Naive thymus-derived CD8-positive, alpha-beta T cell (primary cell): ENCODE results near the gene RNF180. TPM values are rescaled to one million over a fixed set of nuclear protein-coding genes. Genes with fewer than 3 reads are reported as not detected.
"Not testable (repeated sequence)": the region's sequence is repeated elsewhere in the genome, so short reads cannot be mapped to it uniquely, and the experiment has no call there.

Source experiments
- ATAC-seq, 2 donors: fragments of 150-1000 bp; cut with Tn5 transposase in 1 of 2; sonication (Bioruptor Pico), chemical (Tn5 transposase) in 1 of 2; 1 replicate in 1 of 2; 2 replicates in 1 of 2; pipeline ENCODE4 v1.10.0; 2021; ENCODE audit warnings: mild to moderate bottlenecking in 2 of 2, moderate library complexity in 2 of 2
- POLR2A ChIA-PET: fragments of 350-600 bp; sonication (Branson Sonifier 250); formaldehyde crosslinking; loops from one replicate; lab custom pipeline; 2021; ENCODE audit warnings: antibody characterized with exemption; lab: Charles Lee
- DNase-seq, 10 donors: peaks; one replicate each; pipeline versions ENCODE4 v3.0.0 to v3.0.0-alpha.2; 2020 to 2022
- H3K27ac Mint-ChIP-seq, 10 donors: one replicate each; pipeline ENCODE4 v1.8.0; 2020 to 2022; ENCODE audit warnings: mild to moderate bottlenecking in 10 of 10, mixed read lengths in 10 of 10, moderate library complexity in 4 of 10, inconsistent platforms in 1 of 10
- H3K27me3 Mint-ChIP-seq, 5 donors: one replicate each; pipeline ENCODE4 v1.8.0; 2021 to 2022; ENCODE audit warnings: mixed read lengths in 5 of 5
- H3K36me3 Mint-ChIP-seq, 3 donors: one replicate each; pipeline ENCODE4 v1.8.0; 2020 to 2022; ENCODE audit warnings: mixed read lengths in 3 of 3, mild to moderate bottlenecking in 2 of 3, inconsistent platforms in 1 of 3
- H3K4me1 Mint-ChIP-seq, 4 donors: one replicate each; pipeline ENCODE4 v1.8.0; 2021 to 2022; ENCODE audit warnings: mixed read lengths in 4 of 4
- H3K4me3 Mint-ChIP-seq, 10 donors: one replicate each; pipeline ENCODE4 v1.8.0; 2020 to 2022; ENCODE audit warnings: mild to moderate bottlenecking in 10 of 10, mixed read lengths in 10 of 10, moderate library complexity in 6 of 10, inconsistent platforms in 1 of 10
- H3K9me3 Mint-ChIP-seq, 9 donors: one replicate each; pipeline ENCODE4 v1.8.0; 2020 to 2022; ENCODE audit warnings: mixed read lengths in 9 of 9, mild to moderate bottlenecking in 3 of 9, inconsistent platforms in 1 of 9, moderate library complexity in 1 of 9
- polyA plus RNA-seq, 3 donors: library from polyadenylated mRNA; unstranded; fragments of 300-500 nt; fragmentation: Illumina TruSeq; gene quantifications; one replicate each; pipeline ENCODE4 v1.2.3, GENCODE V29; 2021
- total RNA-seq, 8 experiments: library from RNA in 2 of 8; stranded (reverse) in 2 of 8; gene quantifications; one replicate each; pipeline ENCODE4 v1.2.3 and lab custom pipeline; 2021 to 2026

Gene RNF180
- total and polyA plus RNA-seq, 5 experiments from 2014 or later, result not detected

DNA sequence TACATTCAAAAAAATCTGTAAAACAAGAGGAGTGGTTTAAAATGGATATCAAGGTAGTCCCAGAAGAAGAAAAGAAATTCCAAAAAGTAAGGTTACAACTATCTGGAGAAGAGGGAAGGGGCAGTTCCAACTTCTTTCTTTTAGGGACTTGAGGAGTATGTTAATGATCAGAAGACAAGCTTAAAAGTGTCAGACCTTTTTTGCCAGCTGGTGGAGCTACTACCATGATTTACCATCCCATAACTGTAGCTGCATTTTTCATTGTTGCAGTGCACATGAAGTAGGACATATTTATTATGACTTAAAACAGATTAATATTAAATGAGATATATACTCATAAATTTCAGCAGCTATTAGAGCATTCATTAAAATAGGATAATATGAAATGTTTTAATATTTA, 181.7 kb downstream of the RNF180 start:
- DNase-seq, result no peak
- POLR2A ChIA-PET, result no interaction called here

GRCh38 chr5:64364426-64364825, 198.8 kb downstream of the RNF180 start:
- DNase-seq, result no peak
- POLR2A ChIA-PET, result no interaction called here
- Mint-ChIP-seq H3K27ac (no peak overlapping the region), H3K9me3 (peaks cover 2 to 48% (median 22%) of the 10 kb centered on the region in 9 donors), H3K4me3 (no peak overlapping the region), H3K4me1 (no peaks in the 10 kb centered on the region), H3K27me3 (no peaks in the 10 kb centered on the region), H3K36me3 (peaks cover 0 to 6% (median 0%) of the 10 kb centered on the region in 3 donors)
- no peak for ATAC-seq

More for the DNA sequence above, 181.7 kb downstream of the RNF180 start:
- no peaks in the 10 kb centered on the region for H3K27me3 Mint-ChIP-seq
- H3K4me1 Mint-ChIP-seq, result no peaks in the 10 kb centered on the region
- H3K27ac Mint-ChIP-seq, result no peak overlapping the region
- peaks cover 0 to 29% (median 7%) of the 10 kb centered on the region in 9 donors for H3K9me3 Mint-ChIP-seq
- H3K36me3 Mint-ChIP-seq, result no peaks in the 10 kb centered on the region
- H3K4me3 Mint-ChIP-seq, result no peak overlapping the region
- no peak for ATAC-seq

- ATAC-seq, result no peak
- DNase-seq, result no peak
- H3K27ac Mint-ChIP-seq, result no peak overlapping the region
- H3K4me3 Mint-ChIP-seq, result no peak overlapping the region
- H3K4me1 Mint-ChIP-seq, result no peaks in the 10 kb centered on the region
- peaks cover 0 to 12% (median 6%) of the 10 kb centered on the region in 9 donors for H3K9me3 Mint-ChIP-seq
- no peaks in the 10 kb centered on the region for H3K27me3 Mint-ChIP-seq
- no peaks in the 10 kb centered on the region for H3K36me3 Mint-ChIP-seq
- POLR2A ChIA-PET, result no interaction called here
Observed at GRCh38 chr5:64384765-64385164, 219.1 kb downstream of the RNF180 start.

DNA sequence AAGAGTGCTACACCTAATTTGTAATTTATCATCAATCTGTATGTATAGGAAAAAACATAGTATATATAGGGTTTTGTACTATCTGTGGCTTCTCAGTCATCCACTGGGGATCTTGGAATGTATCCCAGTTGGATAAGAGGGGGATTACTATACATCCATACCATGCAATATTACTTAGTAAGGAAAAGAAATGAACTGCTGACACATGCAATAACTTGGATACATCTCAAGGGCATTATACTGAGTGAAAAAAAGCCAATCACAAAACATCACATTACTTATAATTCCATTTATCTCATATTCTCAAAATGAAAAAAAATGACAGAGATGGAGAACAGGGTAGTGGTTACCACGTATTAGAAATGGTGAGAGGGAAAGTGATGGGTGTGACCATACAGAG, 231.9 kb downstream of the RNF180 start:
- H3K36me3 Mint-ChIP-seq, result peaks cover 0 to 4% (median 0%) of the 10 kb centered on the region in 3 donors
- no peaks in the 10 kb centered on the region for H3K27me3 Mint-ChIP-seq
- no peak for ATAC-seq
- H3K4me1 Mint-ChIP-seq, result no peaks in the 10 kb centered on the region
- POLR2A ChIA-PET, result no interaction called here
- no peak overlapping the region for H3K27ac Mint-ChIP-seq
- H3K9me3 Mint-ChIP-seq, result peaks cover 1 to 37% (median 13%) of the 10 kb centered on the region in 9 donors
- no peak for DNase-seq
- H3K4me3 Mint-ChIP-seq, result no peak overlapping the region

- H3K9me3 Mint-ChIP-seq, result peaks cover 1 to 34% (median 11%) of the 10 kb centered on the region in 9 donors
- H3K4me3 Mint-ChIP-seq, H3K27me3 Mint-ChIP-seq, POLR2A ChIA-PET, H3K36me3 Mint-ChIP-seq, ATAC-seq, H3K27ac Mint-ChIP-seq, H3K4me1 Mint-ChIP-seq, DNase-seq: not testable (repeated sequence)
Observed at GRCh38 chr5:64398735-64399134, 233.1 kb downstream of the RNF180 start.

GRCh38 chr5:64407103-64407825, 241.6 kb downstream of the RNF180 start:
- DNase-seq, H3K36me3 Mint-ChIP-seq, H3K27me3 Mint-ChIP-seq, H3K27ac Mint-ChIP-seq, ATAC-seq, H3K4me3 Mint-ChIP-seq, POLR2A ChIA-PET, H3K4me1 Mint-ChIP-seq: not testable (repeated sequence)
- peaks cover 0 to 46% (median 20%) of the 10 kb centered on the region in 9 donors for H3K9me3 Mint-ChIP-seq

- no peaks in the 10 kb centered on the region for H3K27me3 Mint-ChIP-seq
- H3K9me3 Mint-ChIP-seq, result peaks cover 2 to 23% (median 10%) of the 10 kb centered on the region in 9 donors
- POLR2A ChIA-PET, result no interaction called here
- ATAC-seq (no peak), DNase-seq (no peak)
- H3K36me3 Mint-ChIP-seq, result no peaks in the 10 kb centered on the region
- H3K27ac Mint-ChIP-seq, result no peak overlapping the region
- no peaks in the 10 kb centered on the region for H3K4me1 Mint-ChIP-seq
- H3K4me3 Mint-ChIP-seq, result no peak overlapping the region
Observed at GRCh38 chr5:64417390-64417789, 251.7 kb downstream of the RNF180 start.

DNA sequence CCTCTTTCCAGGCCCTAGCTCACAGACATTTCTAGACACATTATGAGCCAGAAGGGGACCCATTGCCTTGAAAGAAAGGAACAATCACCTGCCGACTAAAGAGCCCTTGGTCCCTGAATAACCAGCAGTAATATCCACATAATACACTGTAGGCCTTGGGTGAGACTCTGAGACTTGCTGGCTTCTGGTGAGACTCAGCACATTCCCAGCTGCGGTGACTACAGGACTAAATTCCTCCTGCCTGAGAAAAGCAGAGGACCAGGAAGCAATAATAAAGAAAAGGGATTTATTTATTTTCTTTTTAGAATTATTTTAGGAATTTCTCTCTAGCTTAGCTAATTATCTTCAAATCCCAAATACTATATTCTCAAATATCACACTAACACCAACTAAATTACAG, 252.4 kb downstream of the RNF180 start:
- DNase-seq (no peak), ATAC-seq (no peak)
- POLR2A ChIA-PET, result no interaction called here
- no peaks in the 10 kb centered on the region for H3K27me3 Mint-ChIP-seq
- no peaks in the 10 kb centered on the region for H3K36me3 Mint-ChIP-seq
- H3K27ac Mint-ChIP-seq, result no peak overlapping the region
- no peaks in the 10 kb centered on the region for H3K4me1 Mint-ChIP-seq
- no peak overlapping the region for H3K4me3 Mint-ChIP-seq
- H3K9me3 Mint-ChIP-seq, result peaks cover 2 to 23% (median 10%) of the 10 kb centered on the region in 9 donors

Other genes starting within 250 kb of the RNF180 start
- not detected for gene HTR1A, start 203.4 kb upstream of the RNF180 start, total RNA-seq
- gene HTR1A, start 203.4 kb upstream of the RNF180 start, polyA plus RNA-seq, result not detected